Endothelial cell of umbilical vein (primary cell): ENCODE measurements around the gene VSNL1. TPM values are rescaled to one million over a fixed set of nuclear protein-coding genes. Genes with fewer than 3 reads are reported as not detected.

Source experiments
- BruUV-seq: library from RNA; stranded (reverse); fragments of 400-500 nt; replicated peaks from 2 replicates; lab custom pipeline; 2021; lab: Mats Ljungman, UMichigan
- CTCF ChIA-PET: fragments of 300-600, 350-600 bp; sonication (Branson Sonifier 250); formaldehyde crosslinking; loops from one replicate; lab custom pipeline; 2021; ENCODE audit warnings: antibody characterized with exemption, inconsistent platforms; lab: Charles Lee
- POLR2A ChIA-PET: fragments of 300-600, 350-600 bp; sonication (Branson Sonifier 250); formaldehyde crosslinking; loops from one replicate; lab custom pipeline; 2021; ENCODE audit warnings: antibody characterized with exemption, inconsistent platforms; lab: Charles Lee
- DNase-seq: peaks from one replicate; pipeline ENCODE4 v3.0.0-alpha.2; 2011; ENCODE audit warnings: low read depth, low spot score
- FAIRE-seq: peaks from 2 replicates; lab custom pipeline; 2011; peaks lifted over from hg19 to GRCh38; lab: Jason Lieb, UNC
- H2AFZ ChIP-seq: 2 replicates; pipeline ENCODE4 v1.6.0; 2012; ENCODE audit warnings: low read depth, low read length, control low read depth, inconsistent platforms
- H3K27ac ChIP-seq: 2 replicates; pipeline ENCODE4 v1.5.1; 2011; ENCODE audit warnings: low read depth, mild to moderate bottlenecking, control low read depth, low read length, moderate library complexity; ENCODE audit not compliant: insufficient read depth
- H3K27me3 ChIP-seq, 2 experiments: 2 replicates each; pipeline versions ENCODE4 v1.6.0 to v1.6.1; 2011; ENCODE audit warnings: low read length in 2 of 2, mixed read lengths in 1 of 2; ENCODE audit not compliant: control insufficient read depth in 2 of 2, insufficient read depth in 2 of 2
- H3K36me3 ChIP-seq, 2 experiments: 2 replicates in 1 of 2; 3 replicates in 1 of 2; pipeline ENCODE4 v1.5.1; 2011; ENCODE audit warnings: low read length in 2 of 2, mild to moderate bottlenecking in 1 of 2, moderate library complexity in 1 of 2; ENCODE audit not compliant: control insufficient read depth in 2 of 2, insufficient read depth in 2 of 2; ENCODE audit errors: extremely low read depth in 1 of 2
- H3K4me1 ChIP-seq: 3 replicates; pipeline ENCODE4 v1.5.1; 2011; ENCODE audit warnings: mild to moderate bottlenecking, low read length; ENCODE audit not compliant: control insufficient read depth, insufficient read depth; ENCODE audit errors: extremely low read depth
- H3K4me2 ChIP-seq: 2 replicates; pipeline ENCODE4 v1.6.1; 2011; ENCODE audit warnings: low read length, control low read depth, mixed read lengths; ENCODE audit not compliant: insufficient read depth
- H3K4me3 ChIP-seq, 3 experiments: fragments of 200-600 bp in 1 of 3; sonication (generic), shearing (Covaris generic) in 1 of 3; replicated peaks in 1 of 3; 2 replicates each; pipeline ENCODE4 v1.5.1; 2011 to 2016; ENCODE audit warnings: control low read depth in 3 of 3, low read length in 3 of 3, mild to moderate bottlenecking in 2 of 3, inconsistent platforms in 1 of 3, low read depth in 1 of 3, moderate library complexity in 1 of 3; ENCODE audit not compliant: insufficient read depth in 1 of 3
- H3K79me2 ChIP-seq: 2 replicates; pipeline ENCODE4 v1.6.0; 2012; ENCODE audit warnings: low read length, inconsistent platforms; ENCODE audit not compliant: control insufficient read depth, insufficient read depth
- H3K9ac ChIP-seq: replicated peaks from 2 replicates; pipeline ENCODE3; 2011; ENCODE audit warnings: low read length, control low read depth; ENCODE audit not compliant: insufficient read depth; ENCODE audit errors: extremely low read depth
- H3K9me1 ChIP-seq: replicated peaks from 3 replicates; pipeline ENCODE4 v1.6.0; 2011; ENCODE audit warnings: mild to moderate bottlenecking, low read length; ENCODE audit not compliant: control insufficient read depth, insufficient read depth; ENCODE audit errors: extremely low read depth
- H3K9me3 ChIP-seq: replicated peaks from 2 replicates; pipeline ENCODE4 v1.5.1; 2012; ENCODE audit warnings: low read length, inconsistent platforms; ENCODE audit not compliant: control insufficient read depth, insufficient read depth
- H4K20me1 ChIP-seq: replicated peaks from 2 replicates; pipeline ENCODE3; 2011; ENCODE audit warnings: mild to moderate bottlenecking, low read length; ENCODE audit not compliant: control insufficient read depth, insufficient read depth; ENCODE audit errors: extremely low read depth
- EZH2 ChIP-seq: IDR thresholded peaks from 2 replicates; pipeline ENCODE4 v1.6.1; 2012; ENCODE audit warnings: borderline replicate concordance, low read depth, mild to moderate bottlenecking, moderate library complexity, low read length, inconsistent platforms; ENCODE audit not compliant: severe bottlenecking
- FOS ChIP-seq: IDR thresholded peaks from 2 replicates; pipeline ENCODE4 v1.6.1; 2011; ENCODE audit warnings: mild to moderate bottlenecking, low read length, moderate library complexity, borderline replicate concordance; ENCODE audit not compliant: insufficient read depth
- GATA2 ChIP-seq: IDR thresholded peaks from 2 replicates; pipeline ENCODE4 v1.7.0; 2011; ENCODE audit warnings: low read depth, mild to moderate bottlenecking, moderate library complexity, mixed read lengths, low read length; ENCODE audit not compliant: insufficient read length, insufficient read depth
- JUN ChIP-seq: IDR thresholded peaks from 2 replicates; pipeline ENCODE4 v1.6.1; 2011; ENCODE audit warnings: borderline replicate concordance, low read depth; ENCODE audit not compliant: insufficient read length, insufficient read depth
- MYC ChIP-seq: IDR thresholded peaks from one replicate; pipeline ENCODE4 v1.6.1; 2011; ENCODE audit warnings: mild to moderate bottlenecking, low read depth, low read length
- POLR2A ChIP-seq: IDR thresholded peaks from 2 replicates; pipeline ENCODE4 v1.6.1; 2012; ENCODE audit warnings: low read depth, mild to moderate bottlenecking, control low read depth, low read length
- POLR2AphosphoS5 ChIP-seq: IDR thresholded peaks from 2 replicates; pipeline ENCODE4 v1.6.1; 2012; ENCODE audit warnings: low read depth, mild to moderate bottlenecking, control low read depth, low read length, moderate library complexity; ENCODE audit not compliant: insufficient read depth
- dilution Hi-C: fragments of 300-500 bp; cut with MboI; formaldehyde crosslinking; loops from one replicate; pipeline ENCODE4 v1.15.0; 2019; ENCODE audit warnings: low sequenced_read_pairs; ENCODE audit not compliant: extremely low pct_ligation_motif_present
- intact Hi-C: fragments of 100-400 bp; cut with micrococcal nuclease; formaldehyde crosslinking; loops from one replicate; pipeline ENCODE4 v1.10.0; 2022
- polyA plus RNA-seq, 4 experiments: library from polyadenylated mRNA; depleted of rRNA in 3 of 4; stranded (reverse) in 3 of 4; unstranded in 1 of 4; fragments of >200 nt; gene quantifications; 2 replicates each; pipeline versions ENCODE4 v1.2.1 to v1.2.3, GENCODE V29; 2011 to 2012; ENCODE audit warnings: missing spikeins in 1 of 4
- total RNA-seq: library from RNA; stranded (reverse); gene quantifications from 2 replicates; pipeline ENCODE4 v1.2.3, GENCODE V29; 2021
- TF ChIP-seq, protein P1 (sequence below): IDR thresholded peaks from 2 replicates; pipeline ENCODE4 v1.6.1; 2011; ENCODE audit not compliant: insufficient read depth, insufficient read length
- TF ChIP-seq, protein P2 (sequence below), 2 donors: IDR thresholded peaks; 1 replicate in 1 of 2; 2 replicates in 1 of 2; pipeline ENCODE4 v1.5.1; 2011; ENCODE audit warnings: low read length in 2 of 2, mild to moderate bottlenecking in 2 of 2, moderate library complexity in 2 of 2, control low read depth in 1 of 2, inconsistent platforms in 1 of 2, low read depth in 1 of 2; ENCODE audit not compliant: insufficient read depth in 1 of 2; ENCODE audit errors: extremely low read depth in 1 of 2

Gene VSNL1
- total and polyA plus RNA-seq, 2 donors (not counting 3 experiments of a cell fraction or from before 2014, with no cell fraction given), result not detected

DNA sequence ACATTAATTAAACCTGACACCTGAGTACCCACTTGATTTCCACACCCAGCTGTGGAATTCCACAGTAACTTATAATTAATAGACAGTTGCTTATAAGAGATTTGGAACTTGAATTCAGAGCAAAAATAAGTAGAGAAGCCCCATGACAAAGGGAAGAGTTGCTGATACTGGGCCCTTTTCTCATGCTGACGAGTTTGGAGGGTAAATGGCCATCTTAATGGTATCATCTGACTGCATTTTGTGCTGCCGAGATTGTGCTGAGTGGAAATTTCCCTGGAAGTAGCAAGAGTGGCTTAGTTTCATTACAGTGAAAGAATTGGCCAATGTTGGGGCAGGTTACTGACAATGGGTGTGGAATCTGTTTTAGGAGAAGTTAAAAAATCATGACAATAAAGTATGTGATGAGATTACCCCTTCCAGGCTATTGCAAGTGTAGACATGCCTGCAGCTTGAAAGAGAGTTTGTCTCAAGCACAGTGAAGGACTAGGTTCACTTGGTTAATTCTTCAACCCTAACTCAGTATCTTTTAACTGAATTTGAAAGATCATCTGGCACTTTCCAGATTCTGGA, 49.9 kb downstream of the VSNL1 start:
- POLR2A ChIA-PET, result no interaction called here

More for the DNA sequence above, 49.9 kb downstream of the VSNL1 start:
- H3K27me3 ChIP-seq, result no peaks in the 10 kb centered on the region
- FAIRE-seq (no peak), DNase-seq (no peak)
- H2AFZ ChIP-seq, result no peak overlapping the region
- no TSS peak for BruUV-seq
- dilution Hi-C loops (no loop called here), intact Hi-C loops (no loop called here)
- no peaks in the 10 kb centered on the region for H3K79me2 ChIP-seq
- H3K4me2 ChIP-seq, result no peak overlapping the region
- H3K27ac ChIP-seq, result no peak overlapping the region
- TF ChIP-seq POLR2A (no peak), GATA2 (no peak), POLR2AphosphoS5 (no peak), FOS (no peak), MYC (no peak), JUN (no peak), EZH2 (no peak)
- TF ChIP-seq, protein P1, sequence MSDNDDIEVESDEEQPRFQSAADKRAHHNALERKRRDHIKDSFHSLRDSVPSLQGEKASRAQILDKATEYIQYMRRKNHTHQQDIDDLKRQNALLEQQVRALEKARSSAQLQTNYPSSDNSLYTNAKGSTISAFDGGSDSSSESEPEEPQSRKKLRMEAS, result no peak
- TF ChIP-seq, protein P2, sequence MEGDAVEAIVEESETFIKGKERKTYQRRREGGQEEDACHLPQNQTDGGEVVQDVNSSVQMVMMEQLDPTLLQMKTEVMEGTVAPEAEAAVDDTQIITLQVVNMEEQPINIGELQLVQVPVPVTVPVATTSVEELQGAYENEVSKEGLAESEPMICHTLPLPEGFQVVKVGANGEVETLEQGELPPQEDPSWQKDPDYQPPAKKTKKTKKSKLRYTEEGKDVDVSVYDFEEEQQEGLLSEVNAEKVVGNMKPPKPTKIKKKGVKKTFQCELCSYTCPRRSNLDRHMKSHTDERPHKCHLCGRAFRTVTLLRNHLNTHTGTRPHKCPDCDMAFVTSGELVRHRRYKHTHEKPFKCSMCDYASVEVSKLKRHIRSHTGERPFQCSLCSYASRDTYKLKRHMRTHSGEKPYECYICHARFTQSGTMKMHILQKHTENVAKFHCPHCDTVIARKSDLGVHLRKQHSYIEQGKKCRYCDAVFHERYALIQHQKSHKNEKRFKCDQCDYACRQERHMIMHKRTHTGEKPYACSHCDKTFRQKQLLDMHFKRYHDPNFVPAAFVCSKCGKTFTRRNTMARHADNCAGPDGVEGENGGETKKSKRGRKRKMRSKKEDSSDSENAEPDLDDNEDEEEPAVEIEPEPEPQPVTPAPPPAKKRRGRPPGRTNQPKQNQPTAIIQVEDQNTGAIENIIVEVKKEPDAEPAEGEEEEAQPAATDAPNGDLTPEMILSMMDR (IDR thresholded peaks at IDR 0.05; ENCODE audit: extremely low read depth in 1 of 2, insufficient read depth in 1 of 2, low read depth in 1 of 2, low read length in 2 of 2), result no peak
- no peaks in the 10 kb centered on the region for H3K4me1 ChIP-seq
- no peaks in the 10 kb centered on the region for H3K9me3 ChIP-seq
- H3K4me3 ChIP-seq, result no peak overlapping the region
- no peaks in the 10 kb centered on the region for H3K9me1 ChIP-seq
- CTCF ChIA-PET, result no interaction called here
- no peaks in the 10 kb centered on the region for H4K20me1 ChIP-seq
- no peak overlapping the region for H3K9ac ChIP-seq
- no peaks in the 10 kb centered on the region for H3K36me3 ChIP-seq
